ENCODE data around the gene CLEC20A.

DNA sequence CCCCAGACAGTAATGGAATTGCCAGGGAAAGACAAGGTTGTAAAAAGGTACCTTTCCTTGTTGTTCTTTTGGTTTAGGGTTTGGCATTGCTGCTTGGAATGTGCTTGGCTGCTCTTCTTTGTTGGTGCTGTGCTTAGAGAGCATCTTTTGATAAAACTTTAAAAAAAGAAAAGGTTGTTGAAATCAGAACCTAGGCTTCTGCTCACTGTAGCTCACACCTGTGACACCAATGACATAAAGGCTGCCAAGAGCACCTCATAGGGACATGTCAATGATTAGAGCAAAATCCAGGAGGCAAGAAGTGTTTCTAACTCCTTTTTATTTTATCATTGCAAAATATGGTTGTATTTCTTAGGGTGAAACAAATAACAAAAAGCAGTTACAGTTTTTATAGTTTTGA, 28.9 kb downstream of the CLEC20A start:
- no peak for TF ChIP-seq CTCF (IDR thresholded peaks at IDR 0.05 in 8 of 11, conservative IDR thresholded peaks at IDR 0.05 in 3 of 11)
- TF ChIP-seq POLR2AphosphoS5 (IDR thresholded peaks at IDR 0.05): no peak

All from spleen (tissue), 7 donors.